BE2C (cell line): Measurements from ENCODE around the gene LCN9.

Experiments used
- DNase-seq: peaks from one replicate; pipeline ENCODE4 v3.0.0-alpha.2; 2020
- H3K27me3 ChIP-seq: fragments of 250-450 bp; sonication (Bioruptor Pico); 2 replicates; pipeline ENCODE4 v1.5.1; 2020; ENCODE audit warnings: mild to moderate bottlenecking
- H3K36me3 ChIP-seq: fragments of 250-450 bp; sonication (Bioruptor Pico); 2 replicates; pipeline ENCODE4 v1.5.1; 2020; ENCODE audit warnings: mild to moderate bottlenecking
- H3K4me1 ChIP-seq: fragments of 250-450 bp; sonication (Bioruptor Pico); 2 replicates; pipeline ENCODE4 v1.5.1; 2020
- H3K4me3 ChIP-seq: 2 replicates; pipeline ENCODE4 v1.5.1; 2011; ENCODE audit warnings: low read depth, low read length
- H3K9me3 ChIP-seq: fragments of 250-450 bp; sonication (Bioruptor Pico); 2 replicates; pipeline ENCODE4 v1.5.1; 2020
- CTCF ChIP-seq: IDR thresholded peaks from 2 replicates; pipeline ENCODE4 v1.5.1; 2012; ENCODE audit warnings: mild to moderate bottlenecking, low read depth, low read length

The LCN9 gene

DNA sequence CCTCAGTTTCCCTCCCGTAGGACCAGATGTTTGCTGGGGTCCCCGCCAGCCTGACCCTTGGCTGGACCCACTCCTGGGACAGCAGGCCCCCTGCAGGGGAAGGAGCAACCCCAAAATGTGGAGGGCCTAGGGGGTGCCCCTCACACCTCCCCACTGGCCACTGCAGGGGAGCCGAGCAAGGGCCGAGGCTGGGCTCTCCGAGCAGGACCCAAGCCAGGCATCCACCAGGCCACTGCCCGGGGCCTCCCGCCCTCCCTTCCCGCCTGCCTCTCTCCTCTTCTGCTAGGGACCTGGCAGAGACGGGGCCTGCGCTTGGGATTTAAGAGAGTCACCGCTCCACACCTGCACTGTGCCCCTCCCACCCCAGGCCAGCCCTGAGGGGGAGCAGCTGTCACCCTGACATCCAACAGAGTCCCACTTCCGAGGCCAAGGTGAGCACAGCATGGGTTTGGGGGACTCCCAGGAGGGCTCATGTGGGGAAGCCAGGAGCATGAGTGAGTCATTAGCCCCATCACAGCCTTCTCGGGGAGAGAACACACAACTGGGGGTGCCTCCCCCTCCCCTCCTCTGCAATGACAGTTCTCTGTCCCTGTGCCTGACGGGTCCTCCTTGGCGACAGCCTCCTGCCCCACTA lies 20.4 kb downstream of the LCN9 start:
- H3K27me3 ChIP-seq: no peaks in the 10 kb centered on the region
- H3K4me1 ChIP-seq: no peaks in the 10 kb centered on the region
- H3K9me3 ChIP-seq: no peaks in the 10 kb centered on the region
- H3K4me3 ChIP-seq: no peak overlapping the region
- TF ChIP-seq CTCF: no peak
- DNase-seq: no peak
- H3K36me3 ChIP-seq: no peaks in the 10 kb centered on the region

GRCh38 chr9:135684691-135685090 lies 21.6 kb downstream of the LCN9 start:
- Histone ChIP-seq H3K4me1 (no peaks in the 10 kb centered on the region), H3K27me3 (no peaks in the 10 kb centered on the region), H3K9me3 (no peaks in the 10 kb centered on the region), H3K4me3 (no peak overlapping the region), H3K36me3 (no peaks in the 10 kb centered on the region)
- no peak for TF ChIP-seq CTCF
- DNase-seq: no peak

GRCh38 chr9:135687216-135687615 lies 24.1 kb downstream of the LCN9 start:
- H3K36me3 ChIP-seq: no peaks in the 10 kb centered on the region
- H3K9me3 ChIP-seq: no peaks in the 10 kb centered on the region
- no peak for DNase-seq
- TF ChIP-seq CTCF: no peak
- no peaks in the 10 kb centered on the region for H3K27me3 ChIP-seq
- H3K4me3 ChIP-seq: no peak overlapping the region
- no peaks in the 10 kb centered on the region for H3K4me1 ChIP-seq

DNA sequence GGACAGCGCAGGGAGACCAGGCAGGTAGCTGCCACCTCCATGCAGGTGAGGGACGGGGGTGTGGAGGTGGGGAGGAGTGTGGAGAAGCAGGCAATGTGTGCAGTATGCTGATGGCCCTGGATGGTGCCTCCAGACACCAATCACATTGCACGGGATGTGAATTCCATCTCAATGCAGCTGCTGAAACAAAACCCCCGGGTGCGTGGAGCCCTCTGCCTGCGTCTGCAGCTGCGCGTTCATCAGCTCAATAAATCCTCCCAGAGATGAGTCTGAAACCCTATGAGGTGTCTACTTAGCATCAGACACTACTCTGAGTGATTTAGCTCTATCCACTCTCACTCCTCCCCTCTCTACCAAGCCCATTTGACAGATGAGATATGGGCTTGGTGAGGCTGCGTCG lies 25.9 kb downstream of the LCN9 start:
- Histone ChIP-seq H3K27me3 (no peaks in the 10 kb centered on the region), H3K9me3 (no peaks in the 10 kb centered on the region), H3K4me3 (no peak overlapping the region), H3K36me3 (no peaks in the 10 kb centered on the region), H3K4me1 (no peaks in the 10 kb centered on the region)
- TF ChIP-seq CTCF: no peak
- no peak for DNase-seq

DNA sequence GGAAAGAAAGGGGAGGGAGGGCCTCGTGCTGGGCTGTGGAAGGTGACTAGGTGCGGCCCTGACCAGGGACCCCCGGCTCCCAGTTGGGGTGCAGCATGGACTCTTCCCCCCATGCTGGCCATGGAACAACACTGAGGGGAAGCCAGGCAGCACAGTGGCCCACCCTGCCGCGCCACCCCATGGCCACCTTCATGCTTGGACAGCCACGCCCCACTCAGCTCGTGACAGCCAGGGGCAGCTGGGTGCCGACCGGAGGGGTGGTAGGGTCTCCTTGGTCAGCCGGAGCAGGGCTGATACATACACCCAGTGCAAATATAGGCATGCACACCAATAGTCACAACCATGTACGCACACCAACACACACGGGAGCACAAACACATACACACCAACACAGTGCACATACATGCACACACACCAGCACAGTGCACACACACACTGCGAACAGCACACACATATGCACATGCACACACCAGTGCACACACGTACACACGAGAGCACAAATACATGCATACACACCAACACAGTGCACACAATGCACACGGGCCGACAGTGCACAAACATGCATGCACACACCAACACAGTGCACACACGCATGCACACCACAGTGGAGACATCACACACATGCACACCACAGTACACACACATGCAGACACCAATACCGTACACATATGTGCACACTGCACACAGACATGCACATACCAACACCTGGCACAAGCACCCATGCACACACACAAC lies 27.9 kb downstream of the LCN9 start:
- DNase-seq: no peak
- Histone ChIP-seq H3K9me3 (no peaks in the 10 kb centered on the region), H3K4me1 (no peaks in the 10 kb centered on the region), H3K27me3 (no peaks in the 10 kb centered on the region), H3K4me3 (no peak overlapping the region), H3K36me3 (no peaks in the 10 kb centered on the region)
- TF ChIP-seq CTCF: no peak

DNA sequence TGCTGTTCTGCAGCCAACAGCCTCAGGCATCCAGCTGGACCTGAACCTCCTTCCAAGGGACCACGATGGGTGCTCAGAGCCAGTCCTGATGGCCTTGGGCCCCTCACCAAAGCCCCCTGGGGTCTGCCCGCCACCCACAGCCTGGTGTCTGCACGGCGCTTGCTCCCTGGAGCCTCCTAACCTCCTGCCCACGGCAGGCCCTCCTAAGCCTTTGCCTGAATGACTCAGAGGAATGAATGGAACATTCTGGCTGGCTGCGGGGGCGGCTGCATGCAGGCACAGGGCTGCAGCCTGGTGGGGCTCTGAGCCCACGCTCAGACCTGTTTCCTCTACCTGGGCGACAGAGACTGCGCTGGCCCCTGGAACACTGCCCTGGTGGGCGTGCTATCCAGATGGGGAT lies 29.3 kb downstream of the LCN9 start:
- Histone ChIP-seq H3K9me3 (no peaks in the 10 kb centered on the region), H3K4me1 (no peaks in the 10 kb centered on the region), H3K4me3 (no peak overlapping the region), H3K27me3 (no peaks in the 10 kb centered on the region), H3K36me3 (no peaks in the 10 kb centered on the region)
- DNase-seq: no peak
- no peak for TF ChIP-seq CTCF
